Mesendoderm (in vitro differentiated cells): Measurements from ENCODE around the gene KDM3A.

Experiments used
- DNase-seq: peaks from one replicate; pipeline ENCODE4 v3.0.0; 2013
- H2AK5ac ChIP-seq: 2 replicates; pipeline ENCODE4 v1.6.1; 2013; ENCODE audit warnings: low read length, inconsistent platforms
- H2BK120ac ChIP-seq: 2 replicates; pipeline ENCODE4 v1.6.1; 2013; ENCODE audit warnings: low read depth, mild to moderate bottlenecking, low read length, moderate library complexity, mixed read lengths
- H2BK15ac ChIP-seq: replicated peaks from 2 replicates; pipeline ENCODE4 v1.6.1; 2013; ENCODE audit warnings: low read depth, mild to moderate bottlenecking, moderate library complexity
- H2BK5ac ChIP-seq: 2 replicates; pipeline ENCODE4 v1.6.1; 2013; ENCODE audit warnings: low read length, inconsistent platforms
- H3K18ac ChIP-seq: 2 replicates; pipeline ENCODE4 v1.6.1; 2013; ENCODE audit warnings: mild to moderate bottlenecking, low read length, mixed read lengths
- H3K23ac ChIP-seq: one replicate; pipeline ENCODE4 v1.6.1; 2013; ENCODE audit warnings: low read length
- H3K27ac ChIP-seq: 2 replicates; pipeline ENCODE4 v1.5.1; 2013; ENCODE audit warnings: low read depth, mild to moderate bottlenecking, inconsistent platforms, low read length, moderate library complexity
- H3K27me3 ChIP-seq: 2 replicates; pipeline ENCODE4 v1.6.1; 2013; ENCODE audit warnings: low read length, control low read depth, mild to moderate bottlenecking, inconsistent platforms; ENCODE audit not compliant: insufficient read depth, poor library complexity
- H3K36me3 ChIP-seq: 2 replicates; pipeline ENCODE4 v1.6.1; 2013; ENCODE audit warnings: low read length, inconsistent platforms; ENCODE audit not compliant: control insufficient read depth, insufficient read depth
- H3K4ac ChIP-seq: one replicate; pipeline ENCODE4 v1.6.1; 2013; ENCODE audit warnings: low read depth, mild to moderate bottlenecking, low read length, moderate library complexity
- H3K4me1 ChIP-seq: 2 replicates; pipeline ENCODE4 v1.6.1; 2013; ENCODE audit warnings: low read depth, low read length, inconsistent platforms; ENCODE audit not compliant: control insufficient read depth
- H3K4me2 ChIP-seq: 2 replicates; pipeline ENCODE4 v1.6.1; 2013; ENCODE audit warnings: low read length
- H3K4me3 ChIP-seq: 2 replicates; pipeline ENCODE4 v1.5.1; 2013; ENCODE audit warnings: mild to moderate bottlenecking, low read length
- H3K56ac ChIP-seq: one replicate; pipeline ENCODE4 v1.6.1; 2013; ENCODE audit warnings: low read length
- H3K79me1 ChIP-seq: 2 replicates; pipeline ENCODE4 v1.6.1; 2013; ENCODE audit warnings: low read length, inconsistent platforms
- H3K79me2 ChIP-seq: 2 replicates; pipeline ENCODE4 v1.6.1; 2013; ENCODE audit warnings: mild to moderate bottlenecking, low read length; ENCODE audit not compliant: control insufficient read depth, insufficient read depth
- H3K9ac ChIP-seq: 2 replicates; pipeline ENCODE4 v1.6.1; 2013; ENCODE audit warnings: low read length, inconsistent platforms
- H4K5ac ChIP-seq: one replicate; pipeline ENCODE4 v1.6.1; 2013; ENCODE audit warnings: low read length
- H4K8ac ChIP-seq: one replicate; pipeline ENCODE4 v1.6.1; 2013; ENCODE audit warnings: low read depth, mild to moderate bottlenecking, control low read depth, low read length, moderate library complexity
- WGBS: extraction: QIAGEN DNeasy Blood & Tissue Kit; methylation state at CpG from one replicate; pipeline ENCODE4 v1.1.7; 2013; ENCODE audit warnings: low lambda C conversion rate, missing lambda C conversion rate; ENCODE audit not compliant: insufficient coverage; ENCODE audit errors: extremely low coverage; 5-methylcytosine and 5-hydroxymethylcytosine counted together

The KDM3A gene

DNA sequence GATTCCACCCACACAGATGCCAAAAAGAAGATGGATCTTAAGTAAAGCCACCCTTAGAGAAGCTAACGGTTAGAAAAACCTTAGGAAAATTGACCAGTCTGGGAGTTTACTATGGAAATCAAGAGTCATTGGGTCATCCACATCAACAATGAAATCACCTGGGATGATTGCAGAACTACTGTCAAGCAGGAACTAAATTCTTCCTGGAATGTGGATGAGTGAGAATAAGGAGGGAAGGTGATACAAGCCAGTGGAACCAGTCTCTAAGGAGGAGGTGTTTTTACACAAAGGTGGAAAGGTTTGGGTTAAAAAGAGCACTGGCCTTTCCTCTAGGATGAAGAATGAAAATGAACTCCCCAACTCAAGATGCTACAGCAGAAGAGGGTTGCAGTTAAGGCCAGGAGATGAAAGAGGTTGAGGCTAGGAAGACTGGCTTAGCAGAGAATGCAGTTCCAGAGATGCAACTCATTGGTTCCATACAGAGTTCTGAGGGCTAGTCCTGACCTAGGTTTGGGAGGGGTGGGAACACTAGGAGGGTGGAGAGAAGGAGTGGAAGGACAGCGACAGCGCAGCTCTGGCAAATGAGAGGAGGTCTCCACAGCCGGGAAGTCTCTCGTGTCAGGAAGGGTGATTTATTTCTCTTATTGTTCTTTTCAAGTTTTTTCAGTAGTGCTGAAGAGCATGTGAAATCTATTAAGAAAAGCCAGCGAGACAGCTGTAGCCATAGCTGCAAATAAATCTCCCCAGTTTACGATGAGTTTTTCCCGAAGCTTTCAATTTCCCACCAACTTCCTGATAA lies 27.7 kb upstream of the KDM3A start:
- Histone ChIP-seq H3K4me3 (no peak overlapping the region), H3K4me1 (no peaks in the 10 kb centered on the region), H3K27me3 (no peaks in the 10 kb centered on the region), H3K56ac (no peak overlapping the region), H3K23ac (no peak overlapping the region), H3K79me1 (no peaks in the 10 kb centered on the region), H4K8ac (no peak overlapping the region), H2AK5ac (no peak overlapping the region), H3K4ac (no peak overlapping the region), H4K5ac (no peak overlapping the region), H3K27ac (no peak overlapping the region), H3K4me2 (no peak overlapping the region), H3K79me2 (no peaks in the 10 kb centered on the region), H3K9ac (no peak overlapping the region), H3K18ac (no peak overlapping the region), H3K36me3 (no peaks in the 10 kb centered on the region), H2BK5ac (no peak overlapping the region), H2BK15ac (no peak overlapping the region), H2BK120ac (no peak overlapping the region)
- no CpG with 5 or more reads among the region's 8 CpGs for WGBS
- peak; percentile 2 for DNase-seq

DNA sequence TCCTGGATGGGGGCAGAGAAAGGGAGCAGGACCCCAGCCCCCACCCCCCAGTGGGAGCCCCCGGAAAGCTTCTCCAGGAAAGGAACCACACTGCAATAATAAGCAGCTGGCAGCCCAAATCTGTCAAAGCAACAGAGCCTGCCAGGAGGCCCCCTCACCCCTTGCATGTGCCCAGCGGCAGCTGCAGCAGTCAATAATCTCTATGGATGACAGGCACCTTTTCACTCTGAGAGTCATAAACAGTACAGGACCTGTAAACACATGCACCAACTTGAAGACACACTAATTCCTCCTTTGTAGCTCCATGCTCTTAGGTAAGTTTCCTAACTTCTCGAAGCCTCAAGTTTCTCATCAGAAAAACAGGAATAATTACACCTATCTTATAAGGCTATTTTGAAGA lies 26.2 kb upstream of the KDM3A start:
- no peak for DNase-seq
- Histone ChIP-seq H3K4me3 (no peak overlapping the region), H2BK5ac (no peak overlapping the region), H3K18ac (no peak overlapping the region), H3K36me3 (no peaks in the 10 kb centered on the region), H3K9ac (no peak overlapping the region), H2BK15ac (no peak overlapping the region), H2AK5ac (no peak overlapping the region), H4K5ac (no peak overlapping the region), H3K56ac (no peak overlapping the region), H2BK120ac (no peak overlapping the region), H3K27ac (no peak overlapping the region), H3K4me2 (no peak overlapping the region), H3K23ac (no peak overlapping the region), H3K4me1 (no peaks in the 10 kb centered on the region), H3K79me2 (no peaks in the 10 kb centered on the region), H3K27me3 (no peaks in the 10 kb centered on the region), H4K8ac (no peak overlapping the region), H3K79me1 (no peaks in the 10 kb centered on the region), H3K4ac (no peak overlapping the region)
- WGBS, result no CpG with 5 or more reads among the region's 3 CpGs

DNA sequence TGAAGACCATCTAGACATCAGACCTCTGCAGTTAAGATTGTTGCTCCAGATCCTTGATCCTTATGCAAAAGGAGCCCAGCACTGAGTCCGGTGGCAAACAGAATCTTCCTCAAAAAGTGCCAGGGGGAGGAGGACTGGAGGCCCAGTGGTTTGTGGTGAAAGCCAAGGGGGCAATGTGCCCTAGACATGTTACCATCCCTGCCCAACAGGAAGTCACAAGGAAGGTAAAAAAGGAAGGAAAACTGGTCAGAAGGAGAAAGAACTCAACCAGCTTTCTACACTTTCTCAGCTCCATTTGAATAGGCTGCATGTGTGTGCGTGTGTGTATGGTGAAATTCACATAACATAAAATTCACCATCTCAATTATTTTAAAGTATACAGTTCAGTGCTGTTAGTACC lies 25.0 kb upstream of the KDM3A start:
- H3K9ac ChIP-seq, result no peak overlapping the region
- no peak overlapping the region for H3K4me2 ChIP-seq
- no CpG with 5 or more reads among the region's 2 CpGs for WGBS
- H3K56ac ChIP-seq, result no peak overlapping the region
- H3K23ac ChIP-seq, result no peak overlapping the region
- H3K36me3 ChIP-seq, result no peaks in the 10 kb centered on the region
- no peaks in the 10 kb centered on the region for H3K27me3 ChIP-seq
- H2BK15ac ChIP-seq, result no peak overlapping the region
- H3K4me1 ChIP-seq, result no peaks in the 10 kb centered on the region
- no peak overlapping the region for H2BK120ac ChIP-seq
- no peak overlapping the region for H4K5ac ChIP-seq
- no peak overlapping the region for H2AK5ac ChIP-seq
- no peaks in the 10 kb centered on the region for H3K79me1 ChIP-seq
- no peak overlapping the region for H4K8ac ChIP-seq
- no peaks in the 10 kb centered on the region for H3K79me2 ChIP-seq
- H3K4ac ChIP-seq, result no peak overlapping the region
- no peak overlapping the region for H3K4me3 ChIP-seq
- no peak for DNase-seq
- H2BK5ac ChIP-seq, result no peak overlapping the region
- H3K18ac ChIP-seq, result no peak overlapping the region
- H3K27ac ChIP-seq, result no peak overlapping the region

DNA sequence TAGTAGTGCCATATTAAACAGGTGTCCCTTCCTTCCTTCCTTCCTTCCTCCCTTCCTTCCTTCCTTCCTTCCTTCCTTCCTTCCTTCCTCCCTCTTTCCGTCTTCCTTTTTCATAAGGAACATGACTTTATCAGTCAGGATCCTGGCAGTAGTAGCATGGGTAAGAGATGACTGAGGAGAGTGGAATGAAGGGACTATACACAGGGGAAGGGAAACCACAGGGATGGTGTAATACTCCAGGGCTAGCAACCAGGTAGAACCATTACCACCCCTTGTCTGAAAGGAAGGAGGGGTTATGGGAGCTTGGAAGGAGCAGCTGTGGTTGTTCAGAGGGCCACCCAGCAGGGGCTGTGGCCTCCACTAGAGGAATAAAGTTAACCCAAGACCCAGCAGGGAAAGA lies 23.2 kb upstream of the KDM3A start:
- H2AK5ac ChIP-seq, result no peak overlapping the region
- no peak overlapping the region for H3K4ac ChIP-seq
- no peak overlapping the region for H2BK5ac ChIP-seq
- no peak overlapping the region for H4K5ac ChIP-seq
- no peak overlapping the region for H3K27ac ChIP-seq
- no CpG with 5 or more reads among the region's 1 CpG for WGBS
- no peak overlapping the region for H3K56ac ChIP-seq
- no peak overlapping the region for H2BK15ac ChIP-seq
- H3K4me3 ChIP-seq, result no peak overlapping the region
- H2BK120ac ChIP-seq, result no peak overlapping the region
- no peaks in the 10 kb centered on the region for H3K4me1 ChIP-seq
- H3K27me3 ChIP-seq, result no peaks in the 10 kb centered on the region
- no peak overlapping the region for H3K9ac ChIP-seq
- H4K8ac ChIP-seq, result no peak overlapping the region
- no peaks in the 10 kb centered on the region for H3K79me2 ChIP-seq
- no peak for DNase-seq
- no peak overlapping the region for H3K18ac ChIP-seq
- no peaks in the 10 kb centered on the region for H3K36me3 ChIP-seq
- H3K79me1 ChIP-seq, result no peaks in the 10 kb centered on the region
- H3K23ac ChIP-seq, result no peak overlapping the region
- no peak overlapping the region for H3K4me2 ChIP-seq

DNA sequence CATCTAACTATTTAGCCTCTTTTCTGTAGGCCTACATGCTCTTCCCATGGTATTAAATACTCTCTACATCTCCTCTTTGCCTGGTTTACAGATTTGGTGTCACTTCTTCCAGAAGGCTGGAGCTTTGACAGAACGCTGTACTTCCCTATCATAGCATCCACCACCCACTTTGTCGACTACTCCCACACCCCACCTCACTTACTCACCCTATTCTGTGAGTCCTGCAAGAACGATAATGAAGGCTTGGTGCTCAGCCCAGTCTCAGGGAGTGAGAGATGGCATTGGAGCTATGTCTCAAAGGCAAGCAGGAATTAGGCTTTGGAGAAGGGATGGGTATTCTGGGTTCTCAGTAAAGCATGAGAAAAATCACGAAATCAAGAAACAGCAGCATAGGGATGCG lies 20.3 kb upstream of the KDM3A start:
- no peaks in the 10 kb centered on the region for H3K4me1 ChIP-seq
- no peak overlapping the region for H3K23ac ChIP-seq
- H3K4me2 ChIP-seq, result no peak overlapping the region
- H2BK120ac ChIP-seq, result no peak overlapping the region
- H3K9ac ChIP-seq, result no peak overlapping the region
- no peak overlapping the region for H3K27ac ChIP-seq
- H4K5ac ChIP-seq, result no peak overlapping the region
- H3K18ac ChIP-seq, result no peak overlapping the region
- H3K36me3 ChIP-seq, result no peaks in the 10 kb centered on the region
- H3K79me1 ChIP-seq, result no peaks in the 10 kb centered on the region
- H3K56ac ChIP-seq, result no peak overlapping the region
- no peak overlapping the region for H2AK5ac ChIP-seq
- no peak overlapping the region for H2BK15ac ChIP-seq
- no peak overlapping the region for H2BK5ac ChIP-seq
- DNase-seq, result no peak
- no peak overlapping the region for H3K4ac ChIP-seq
- no peaks in the 10 kb centered on the region for H3K79me2 ChIP-seq
- H3K4me3 ChIP-seq, result no peak overlapping the region
- H4K8ac ChIP-seq, result no peak overlapping the region
- no peaks in the 10 kb centered on the region for H3K27me3 ChIP-seq
- no CpG with 5 or more reads among the region's 5 CpGs for WGBS

DNA sequence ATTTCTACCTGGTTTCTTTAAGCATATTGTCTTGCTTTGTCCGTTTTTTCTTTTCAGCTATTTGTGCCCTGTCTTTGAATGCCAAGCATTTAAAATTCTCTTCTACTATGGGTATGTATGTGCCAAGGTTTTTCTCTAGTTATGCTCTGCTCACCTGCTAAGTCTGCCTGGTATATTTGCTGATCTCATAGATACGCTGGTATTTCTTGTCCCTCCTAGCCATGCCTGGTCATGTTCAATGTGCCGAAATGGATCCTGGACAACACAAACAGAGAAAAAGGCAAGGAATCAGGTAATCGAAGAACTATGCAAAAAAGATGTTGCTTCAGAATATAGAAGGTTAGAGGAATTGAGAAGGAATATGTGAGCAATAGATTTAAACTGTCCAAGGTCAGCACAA lies 14.9 kb upstream of the KDM3A start:
- Histone ChIP-seq H4K5ac (no peak overlapping the region), H3K4me2 (no peak overlapping the region), H2BK15ac (no peak overlapping the region), H2BK120ac (no peak overlapping the region), H3K56ac (no peak overlapping the region), H3K27me3 (no peaks in the 10 kb centered on the region), H3K79me1 (no peaks in the 10 kb centered on the region), H3K23ac (no peak overlapping the region), H3K36me3 (no peaks in the 10 kb centered on the region), H3K9ac (no peak overlapping the region), H3K18ac (no peak overlapping the region), H3K4me3 (no peak overlapping the region), H3K27ac (no peak overlapping the region), H3K4me1 (no peaks in the 10 kb centered on the region), H3K79me2 (no peaks in the 10 kb centered on the region), H4K8ac (no peak overlapping the region), H3K4ac (no peak overlapping the region), H2AK5ac (no peak overlapping the region), H2BK5ac (no peak overlapping the region)
- DNase-seq, result no peak
- no CpG with 5 or more reads among the region's 4 CpGs for WGBS
